Mesodermal cell (in vitro differentiated cells): ENCODE results near the gene AFP.

Experiments used
- H3K27ac ChIP-seq: 2 replicates; pipeline ENCODE4 v1.7.0; 2013; ENCODE audit warnings: mild to moderate bottlenecking, low read depth, low read length, moderate library complexity; ENCODE audit not compliant: severe bottlenecking
- H3K36me3 ChIP-seq: 2 replicates; pipeline ENCODE4 v1.7.1; 2013; ENCODE audit warnings: mild to moderate bottlenecking, low read length, moderate library complexity; ENCODE audit not compliant: control insufficient read depth, insufficient read depth
- H3K4me1 ChIP-seq: one replicate; pipeline ENCODE4 v1.7.1; 2013; ENCODE audit warnings: mild to moderate bottlenecking, low read length; ENCODE audit not compliant: insufficient read depth, control insufficient read depth, poor library complexity, severe bottlenecking
- H3K4me3 ChIP-seq: 2 replicates; pipeline ENCODE4 v1.7.0; 2013; ENCODE audit warnings: low read length, control low read depth, mild to moderate bottlenecking; ENCODE audit not compliant: insufficient read depth, poor library complexity, severe bottlenecking; ENCODE audit errors: extremely low read depth
- H3K9me3 ChIP-seq: 2 replicates; pipeline ENCODE4 v1.7.1; 2013; ENCODE audit warnings: mild to moderate bottlenecking, low read length, moderate library complexity; ENCODE audit not compliant: control insufficient read depth
- WGBS, 2 experiments: methylation state at CpG; one replicate each; pipeline ENCODE4 v1.1.5; 2013; ENCODE audit warnings: missing lambda C conversion rate in 2 of 2; ENCODE audit not compliant: insufficient coverage in 2 of 2; 5-methylcytosine and 5-hydroxymethylcytosine counted together

The AFP gene

DNA sequence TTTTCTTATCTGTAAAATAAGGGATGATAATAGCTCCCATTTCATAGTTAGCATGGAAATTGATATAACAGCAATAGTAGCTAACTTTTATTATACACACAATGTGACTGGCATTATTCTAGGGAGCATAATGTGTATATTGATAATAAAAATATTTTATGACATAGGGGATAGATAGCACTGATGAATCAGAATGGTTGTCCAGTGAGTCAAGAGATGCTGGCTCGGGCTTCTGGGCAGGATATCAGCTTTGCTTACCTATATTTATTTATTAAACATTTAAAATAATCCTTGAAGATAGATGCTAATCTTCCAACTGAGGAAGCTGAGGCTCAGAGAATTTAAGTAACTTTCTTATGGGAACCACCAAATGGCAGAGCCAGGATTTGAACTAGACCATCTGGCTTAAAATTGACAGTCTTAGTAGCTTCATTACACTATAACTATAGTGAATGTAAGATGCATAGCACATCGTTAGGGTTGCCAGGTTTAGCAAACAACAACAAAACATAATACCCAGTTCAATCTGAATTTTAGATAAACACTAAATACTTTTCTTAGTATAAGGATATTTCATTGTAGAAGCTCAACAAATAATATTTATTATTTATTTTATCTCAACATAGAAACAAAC lies 2.7 kb downstream of the AFP start:
- no peak overlapping the region for H3K4me3 ChIP-seq
- WGBS, 2 experiments = no CpG with 5 or more reads among the region's 2 CpGs
- no peaks in the 10 kb centered on the region for H3K9me3 ChIP-seq
- no peak overlapping the region for H3K27ac ChIP-seq
- no peaks in the 10 kb centered on the region for H3K4me1 ChIP-seq
- no peaks in the 10 kb centered on the region for H3K36me3 ChIP-seq

DNA sequence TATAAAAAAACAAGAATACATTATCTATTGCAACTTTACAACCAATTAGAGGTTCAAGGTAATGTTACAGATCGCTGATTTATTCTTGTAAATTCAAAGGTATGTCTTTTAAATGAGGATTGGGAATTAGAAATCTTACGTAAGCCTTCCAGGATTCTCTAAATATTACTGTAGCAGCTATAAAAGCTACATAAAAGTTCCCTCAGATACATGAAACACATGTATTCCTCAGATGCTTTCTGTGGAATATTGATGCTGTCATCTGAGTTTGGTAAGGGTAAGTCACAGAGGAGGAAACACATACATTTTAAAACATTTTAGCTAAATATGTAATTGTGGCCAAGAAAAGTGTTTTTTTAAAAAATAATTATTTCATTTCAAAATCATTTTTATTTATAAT lies 3.4 kb downstream of the AFP start:
- Histone ChIP-seq H3K9me3 (no peaks in the 10 kb centered on the region), H3K36me3 (no peaks in the 10 kb centered on the region), H3K4me1 (no peaks in the 10 kb centered on the region), H3K4me3 (no peak overlapping the region), H3K27ac (no peak overlapping the region)
- WGBS, 2 experiments = no CpG with 5 or more reads among the region's 2 CpGs

DNA sequence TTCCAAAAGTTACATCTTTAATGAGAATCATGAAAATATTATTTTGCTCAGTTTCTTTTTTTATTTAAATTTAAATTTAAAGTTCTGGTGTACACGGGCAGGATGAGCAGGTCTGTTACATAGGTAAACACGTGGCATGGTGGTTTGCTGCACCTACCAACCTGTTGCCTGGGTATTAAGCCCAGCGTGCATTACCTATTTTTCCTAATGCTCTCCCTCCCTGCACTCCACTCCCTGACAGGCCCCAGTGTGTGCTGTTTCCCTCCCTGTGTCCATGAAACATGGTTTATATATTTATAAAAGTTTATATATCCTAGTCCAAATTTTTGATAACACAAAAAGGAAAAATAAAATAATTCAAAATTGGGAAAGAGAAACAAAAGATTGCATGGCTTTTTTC lies 4.0 kb downstream of the AFP start:
- H3K27ac ChIP-seq = no peak overlapping the region
- WGBS, 2 experiments = 78 to 100% methylated on average over 2 to 3 of the region's 3 CpGs
- no peaks in the 10 kb centered on the region for H3K4me1 ChIP-seq
- no peaks in the 10 kb centered on the region for H3K9me3 ChIP-seq
- H3K36me3 ChIP-seq = no peaks in the 10 kb centered on the region
- no peak overlapping the region for H3K4me3 ChIP-seq

DNA sequence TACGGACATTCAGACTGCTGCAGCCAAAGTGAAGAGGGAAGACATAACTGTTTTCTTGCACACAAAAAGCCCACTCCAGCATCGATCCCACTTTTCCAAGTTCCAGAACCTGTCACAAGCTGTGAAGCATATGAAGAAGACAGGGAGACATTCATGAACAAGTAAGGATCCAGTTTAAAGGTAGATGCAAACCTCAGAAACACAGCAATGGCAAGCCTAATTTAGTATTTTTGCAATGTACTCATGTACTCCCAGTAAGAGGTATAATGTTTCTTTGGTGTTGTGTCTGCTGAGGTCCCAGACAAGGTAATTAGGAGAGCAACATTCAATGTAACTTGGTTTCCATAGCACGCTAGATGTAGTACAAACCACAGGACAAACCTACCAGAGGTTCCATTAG lies 4.6 kb downstream of the AFP start:
- H3K4me3 ChIP-seq = no peak overlapping the region
- H3K9me3 ChIP-seq = no peaks in the 10 kb centered on the region
- peaks cover 3% of the 10 kb centered on the region for H3K4me1 ChIP-seq
- 100% methylated on average over 1 to 2 of the region's 3 CpGs for WGBS, 2 experiments
- H3K36me3 ChIP-seq = no peaks in the 10 kb centered on the region
- H3K27ac ChIP-seq = no peak overlapping the region

DNA sequence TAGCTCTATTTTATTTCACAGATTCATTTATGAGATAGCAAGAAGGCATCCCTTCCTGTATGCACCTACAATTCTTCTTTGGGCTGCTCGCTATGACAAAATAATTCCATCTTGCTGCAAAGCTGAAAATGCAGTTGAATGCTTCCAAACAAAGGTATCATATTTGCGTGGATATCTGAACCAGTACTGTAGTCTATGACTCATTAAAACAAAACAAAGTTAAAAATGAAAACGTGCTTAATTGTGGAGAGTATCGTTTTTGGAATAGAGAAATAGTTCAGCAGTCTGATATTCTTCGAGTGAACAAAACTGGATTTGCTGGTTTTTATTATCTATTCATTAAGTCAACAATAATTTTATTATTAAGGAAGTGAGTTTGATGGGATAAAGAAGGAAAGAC lies 6.3 kb downstream of the AFP start:
- Histone ChIP-seq H3K36me3 (no peaks in the 10 kb centered on the region), H3K9me3 (no peaks in the 10 kb centered on the region), H3K4me3 (no peak overlapping the region), H3K27ac (no peak overlapping the region), H3K4me1 (peaks cover 3% of the 10 kb centered on the region)
- 100% methylated on average over 1 of the region's 5 CpGs; no CpG with 5 or more reads in 1 of the 2 experiments for WGBS, 2 experiments

DNA sequence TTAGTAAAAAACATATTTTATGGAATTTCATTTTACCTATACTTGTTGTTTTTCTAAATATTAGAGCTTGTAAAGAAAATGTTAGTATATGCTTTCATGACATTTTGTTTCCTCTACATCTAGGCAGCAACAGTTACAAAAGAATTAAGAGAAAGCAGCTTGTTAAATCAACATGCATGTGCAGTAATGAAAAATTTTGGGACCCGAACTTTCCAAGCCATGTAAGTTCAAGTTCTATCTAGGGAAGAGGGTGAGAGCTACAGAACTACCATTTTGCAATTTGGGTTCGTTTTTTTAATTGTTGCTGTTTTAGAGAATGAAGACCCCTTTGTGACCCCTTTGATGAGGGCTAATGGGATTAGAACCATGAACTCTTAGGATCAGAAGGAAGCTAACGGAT lies 7.2 kb downstream of the AFP start:
- H3K4me3 ChIP-seq = no peak overlapping the region
- no peak overlapping the region for H3K27ac ChIP-seq
- H3K9me3 ChIP-seq = no peaks in the 10 kb centered on the region
- peaks cover 7% of the 10 kb centered on the region for H3K4me1 ChIP-seq
- no peaks in the 10 kb centered on the region for H3K36me3 ChIP-seq
- WGBS, 2 experiments = 56 to 86% methylated on average over 1 to 2 of the region's 3 CpGs

DNA sequence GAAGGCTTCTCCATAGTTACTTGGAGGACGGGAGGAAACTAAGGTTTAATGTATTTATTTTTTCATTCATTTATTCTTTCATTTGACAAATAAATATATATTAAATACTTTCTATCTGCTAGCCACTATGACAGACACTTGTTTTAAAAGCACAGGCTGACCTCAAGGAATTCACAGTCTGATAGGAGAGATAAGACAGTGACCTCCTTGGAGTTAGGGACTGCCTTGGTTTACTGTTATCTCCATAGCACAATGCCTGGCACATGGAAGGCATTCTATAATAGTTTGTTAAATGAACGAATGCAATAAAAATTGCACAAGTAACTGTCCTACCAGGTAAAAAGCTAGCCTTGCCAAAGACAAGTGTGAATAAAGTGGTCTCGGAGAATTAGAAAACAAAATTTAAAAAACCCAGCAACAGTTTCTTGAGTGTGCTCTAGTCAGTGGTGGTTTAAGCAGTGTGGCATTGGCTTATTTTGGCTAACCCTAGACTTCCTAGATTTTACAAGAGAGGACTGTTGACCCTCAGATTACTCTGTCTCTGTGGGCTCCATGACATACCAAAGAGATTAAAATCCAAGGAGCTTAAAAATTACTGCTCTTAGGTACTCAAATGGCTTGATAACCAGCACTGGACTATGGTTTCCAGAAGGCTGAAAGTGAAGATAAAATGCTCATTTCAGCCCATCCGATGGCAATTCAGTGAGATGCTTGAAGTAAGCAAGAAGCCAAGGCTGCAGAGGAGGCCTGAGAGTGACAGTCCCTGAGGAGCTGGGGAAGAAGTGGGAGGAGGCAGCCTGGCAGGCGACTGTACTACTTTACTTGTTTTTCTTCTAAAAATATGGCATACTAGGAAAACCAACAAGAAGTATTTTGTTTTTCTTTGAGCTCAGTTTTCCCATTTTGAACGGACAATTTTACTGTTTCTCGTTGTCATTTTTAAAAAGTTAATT lies 9.6 kb downstream of the AFP start:
- peaks cover 16% of the 10 kb centered on the region for H3K4me1 ChIP-seq
- 73 to 88% methylated on average over 2 to 6 of the region's 7 CpGs for WGBS, 2 experiments
- peaks cover 3% of the 10 kb centered on the region for H3K9me3 ChIP-seq
- no peaks in the 10 kb centered on the region for H3K36me3 ChIP-seq
- no peak overlapping the region for H3K4me3 ChIP-seq
- no peak overlapping the region for H3K27ac ChIP-seq

DNA sequence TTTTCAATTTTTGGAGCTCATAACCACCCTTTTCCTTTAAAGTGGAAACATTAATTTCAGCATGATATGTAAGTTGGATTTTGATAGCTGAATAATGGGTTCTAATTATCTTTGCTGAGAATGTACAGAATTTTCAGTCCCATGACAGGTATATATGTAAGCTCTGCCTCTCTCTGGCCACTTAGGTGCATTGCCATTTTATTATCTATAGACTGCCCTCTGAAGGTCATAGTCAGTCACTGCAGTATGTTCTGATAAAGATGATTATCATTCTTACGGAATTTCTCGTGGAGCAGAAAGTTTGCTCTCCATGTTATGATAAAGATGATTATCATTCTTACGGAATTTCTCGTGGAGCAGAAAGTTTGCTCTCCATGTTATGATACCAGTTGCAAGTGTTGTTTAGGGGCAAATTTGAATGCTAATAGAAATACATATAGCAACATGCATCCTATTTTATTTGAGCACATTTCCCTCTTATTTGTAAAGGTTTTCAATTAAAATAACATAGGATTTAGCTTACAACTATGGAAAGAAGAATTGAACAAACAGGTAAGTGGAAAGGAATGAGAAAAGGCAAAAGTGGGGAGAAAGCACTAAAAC lies 10.4 kb downstream of the AFP start:
- Histone ChIP-seq H3K36me3 (no peaks in the 10 kb centered on the region), H3K4me3 (no peak overlapping the region), H3K4me1 (peaks cover 22% of the 10 kb centered on the region), H3K9me3 (peaks cover 3% of the 10 kb centered on the region), H3K27ac (no peak overlapping the region)
- WGBS, 2 experiments = no CpG with 5 or more reads among the region's 4 CpGs

DNA sequence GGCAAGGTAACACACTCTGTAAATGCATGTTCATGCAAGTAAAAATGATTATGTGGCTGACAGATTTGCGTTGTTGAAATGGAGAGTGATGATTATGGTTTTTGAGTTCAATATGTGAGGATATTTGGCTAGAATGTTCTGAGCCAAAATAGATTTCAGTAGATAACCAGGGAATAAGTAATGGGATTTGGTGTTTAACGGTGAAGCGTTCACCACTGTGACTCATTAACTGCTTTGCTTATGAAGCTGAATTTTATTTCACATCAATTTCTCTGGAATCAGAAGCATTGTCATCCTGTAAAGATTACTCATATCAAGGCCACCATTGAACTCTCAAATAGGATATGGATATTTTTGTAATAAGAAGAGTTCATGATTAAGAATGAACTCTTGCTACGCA lies 11.7 kb downstream of the AFP start:
- no peak overlapping the region for H3K4me3 ChIP-seq
- no peak overlapping the region for H3K27ac ChIP-seq
- WGBS, 2 experiments = 85 to 88% methylated on average over 2 to 3 of the region's 4 CpGs
- no peaks in the 10 kb centered on the region for H3K36me3 ChIP-seq
- H3K9me3 ChIP-seq = peaks cover 3% of the 10 kb centered on the region
- H3K4me1 ChIP-seq = peaks cover 31% of the 10 kb centered on the region

DNA sequence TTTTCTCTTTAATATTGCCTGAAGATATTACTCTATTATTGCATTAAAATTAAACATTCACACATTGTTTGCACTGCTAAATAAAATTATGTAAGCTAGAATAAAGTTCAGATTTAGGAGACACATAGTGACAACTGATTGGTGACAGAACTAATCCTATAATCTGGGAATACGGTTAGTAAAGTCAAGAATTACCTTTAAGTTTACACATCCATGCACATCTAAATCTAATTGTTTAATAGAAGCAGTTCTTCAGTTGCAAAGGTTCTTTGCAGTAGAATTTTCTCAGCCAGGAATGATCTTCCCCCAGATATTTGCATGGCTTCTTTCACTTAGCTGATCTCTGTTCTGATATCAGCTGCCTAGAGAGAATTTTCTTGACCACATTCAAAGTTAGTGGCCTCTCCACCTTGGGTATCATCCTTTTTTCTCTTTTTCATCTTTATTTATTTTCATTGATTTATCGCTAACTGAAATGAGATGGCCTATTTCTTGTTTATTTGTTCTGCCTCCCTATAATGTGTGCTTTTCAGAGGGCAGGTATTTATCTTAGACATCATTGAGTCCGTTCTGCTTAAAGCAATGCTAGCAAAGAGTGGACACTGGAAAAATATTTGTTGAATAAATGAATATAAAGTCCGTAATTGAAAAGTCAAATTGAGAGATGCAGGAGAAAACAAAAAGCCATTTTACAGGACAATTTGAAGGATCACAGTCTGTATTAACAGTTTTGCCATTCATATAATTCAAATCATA lies 12.6 kb downstream of the AFP start:
- Histone ChIP-seq H3K36me3 (no peaks in the 10 kb centered on the region), H3K4me1 (peaks cover 37% of the 10 kb centered on the region), H3K27ac (no peak overlapping the region), H3K4me3 (no peak overlapping the region), H3K9me3 (peaks cover 3% of the 10 kb centered on the region)
- 80 to 92% methylated on average over 2 of the region's 4 CpGs for WGBS, 2 experiments
